H9 (cell line): ENCODE results near the gene PPP3CA. TPM values are rescaled to one million over a fixed set of nuclear protein-coding genes. Genes with fewer than 3 reads are reported as not detected.

Experiments
- DNase-seq: peaks from one replicate; pipeline ENCODE4 v3.0.0-alpha.2; 2017
- H2AFZ ChIP-seq: one replicate; pipeline ENCODE4 v1.6.1; 2013; ENCODE audit warnings: mild to moderate bottlenecking, low read length, control low read depth, moderate library complexity
- H2AK5ac ChIP-seq: 2 replicates; pipeline ENCODE4 v1.6.1; 2013; ENCODE audit warnings: low read length, control low read depth, mixed read lengths; ENCODE audit not compliant: insufficient read length
- H2BK120ac ChIP-seq: one replicate; pipeline ENCODE4 v1.6.1; 2013; ENCODE audit warnings: low read depth, mild to moderate bottlenecking, low read length, control low read depth, inconsistent platforms; ENCODE audit not compliant: poor library complexity, severe bottlenecking
- H2BK12ac ChIP-seq: 2 replicates; pipeline ENCODE4 v1.6.1; 2013; ENCODE audit warnings: low read length, control low read depth, mixed read lengths, low read depth; ENCODE audit not compliant: insufficient read length
- H2BK15ac ChIP-seq: 2 replicates; pipeline ENCODE4 v1.6.1; 2013; ENCODE audit warnings: low read depth, low read length, control low read depth
- H2BK20ac ChIP-seq: one replicate; pipeline ENCODE4 v1.6.1; 2013; ENCODE audit warnings: low read depth, mild to moderate bottlenecking, low read length, control low read depth, inconsistent platforms; ENCODE audit not compliant: poor library complexity, severe bottlenecking
- H2BK5ac ChIP-seq: 2 replicates; pipeline ENCODE4 v1.6.1; 2013; ENCODE audit warnings: low read length, control low read depth, mixed read lengths; ENCODE audit not compliant: insufficient read length
- H3K14ac ChIP-seq: 2 replicates; pipeline ENCODE4 v1.6.1; 2013; ENCODE audit warnings: low read length, control low read depth; ENCODE audit not compliant: insufficient read depth
- H3K18ac ChIP-seq: 2 replicates; pipeline ENCODE4 v1.6.1; 2013; ENCODE audit warnings: low read depth, mild to moderate bottlenecking, mixed read lengths, low read length, control low read depth; ENCODE audit not compliant: insufficient read length
- H3K23ac ChIP-seq: 2 replicates; pipeline ENCODE4 v1.6.1; 2013; ENCODE audit warnings: low read length, control low read depth, mixed read lengths, low read depth; ENCODE audit not compliant: insufficient read length
- H3K23me2 ChIP-seq: 2 replicates; pipeline ENCODE4 v1.6.1; 2013; ENCODE audit warnings: low read depth, mild to moderate bottlenecking, mixed read lengths, low read length, control low read depth; ENCODE audit not compliant: insufficient read length, poor library complexity, severe bottlenecking
- H3K27ac ChIP-seq: 2 replicates; pipeline ENCODE4 v1.5.1; 2013; ENCODE audit warnings: low read length, control low read depth, mixed read lengths, low read depth; ENCODE audit not compliant: insufficient read length
- H3K27me3 ChIP-seq: 2 replicates; pipeline ENCODE4 v1.6.1; 2013; ENCODE audit warnings: low read length, control low read depth, inconsistent platforms; ENCODE audit not compliant: insufficient read depth
- H3K4ac ChIP-seq: 2 replicates; pipeline ENCODE4 v1.6.1; 2013; ENCODE audit warnings: low read depth, mild to moderate bottlenecking, control low read depth, inconsistent platforms, low read length, moderate library complexity
- H3K4me1 ChIP-seq: 2 replicates; pipeline ENCODE4 v1.6.1; 2013; ENCODE audit warnings: low read length, control low read depth, inconsistent platforms; ENCODE audit not compliant: insufficient read depth
- H3K4me2 ChIP-seq: 2 replicates; pipeline ENCODE4 v1.6.1; 2013; ENCODE audit warnings: low read length, control low read depth, mixed read lengths; ENCODE audit not compliant: insufficient read length, insufficient read depth
- H3K56ac ChIP-seq: 2 replicates; pipeline ENCODE4 v1.6.1; 2013; ENCODE audit warnings: low read depth, mild to moderate bottlenecking, mixed read lengths, low read length, control low read depth; ENCODE audit not compliant: insufficient read length
- H3K79me1 ChIP-seq: 2 replicates; pipeline ENCODE4 v1.6.1; 2013; ENCODE audit warnings: low read depth, mild to moderate bottlenecking, moderate library complexity, low read length, control low read depth, inconsistent platforms; ENCODE audit not compliant: insufficient read depth, poor library complexity, severe bottlenecking
- H3K79me2 ChIP-seq: 2 replicates; pipeline ENCODE4 v1.6.1; 2013; ENCODE audit warnings: low read length, control low read depth, inconsistent platforms; ENCODE audit not compliant: insufficient read depth
- H3K9ac ChIP-seq: 2 replicates; pipeline ENCODE4 v1.6.1; 2013; ENCODE audit warnings: low read length, control low read depth, mixed read lengths; ENCODE audit not compliant: insufficient read length; ENCODE audit errors: extremely low read depth
- H3K9me3 ChIP-seq: one replicate; pipeline ENCODE4 v1.6.1; 2013; ENCODE audit warnings: low read depth, low read length, inconsistent platforms; ENCODE audit not compliant: control insufficient read depth
- H3T11ph ChIP-seq: one replicate; pipeline ENCODE4 v1.6.1; 2013; ENCODE audit warnings: mild to moderate bottlenecking, low read length, control low read depth, inconsistent platforms
- H4K20me1 ChIP-seq: one replicate; pipeline ENCODE4 v1.6.1; 2013; ENCODE audit not compliant: control insufficient read depth, insufficient read length, insufficient read depth
- H4K5ac ChIP-seq: 2 replicates; pipeline ENCODE4 v1.6.1; 2013; ENCODE audit warnings: low read depth, mild to moderate bottlenecking, mixed read lengths, low read length, control low read depth; ENCODE audit not compliant: insufficient read length
- H4K8ac ChIP-seq: replicated peaks from 2 replicates; pipeline ENCODE4 v1.6.1; 2013; ENCODE audit warnings: low read length, control low read depth, mixed read lengths, low read depth; ENCODE audit not compliant: insufficient read length
- H4K91ac ChIP-seq: 2 replicates; pipeline ENCODE4 v1.6.1; 2013; ENCODE audit warnings: low read depth, mild to moderate bottlenecking, moderate library complexity, mixed read lengths, low read length, control low read depth; ENCODE audit not compliant: insufficient read length
- H3K27ac Mint-ChIP-seq, 3 experiments: 2 replicates in 2 of 3; 3 replicates in 1 of 3; pipeline ENCODE4 v1.8.0; 2020 to 2021; ENCODE audit warnings: mixed read lengths in 3 of 3, mild to moderate bottlenecking in 1 of 3, moderate library complexity in 1 of 3
- H3K27me3 Mint-ChIP-seq: 2 replicates; pipeline ENCODE4 v1.8.0; 2021; ENCODE audit warnings: low read depth, mild to moderate bottlenecking, moderate library complexity, mixed read lengths
- H3K36me3 Mint-ChIP-seq, 3 experiments: 2 replicates in 2 of 3; 3 replicates in 1 of 3; pipeline ENCODE4 v1.8.0; 2020 to 2021; ENCODE audit warnings: low read depth in 3 of 3, mixed read lengths in 3 of 3; ENCODE audit not compliant: insufficient read depth in 1 of 3
- H3K4me1 Mint-ChIP-seq, 2 experiments: 2 replicates each; pipeline ENCODE4 v1.8.0; 2020; ENCODE audit warnings: mixed read lengths in 2 of 2
- H3K4me3 Mint-ChIP-seq, 2 experiments: 2 replicates in 1 of 2; 3 replicates in 1 of 2; pipeline ENCODE4 v1.8.0; 2020 to 2021; ENCODE audit warnings: mild to moderate bottlenecking in 2 of 2, mixed read lengths in 2 of 2, moderate library complexity in 1 of 2
- H3K9me3 Mint-ChIP-seq, 2 experiments: 2 replicates in 1 of 2; 3 replicates in 1 of 2; pipeline ENCODE4 v1.8.0; 2020; ENCODE audit warnings: mild to moderate bottlenecking in 2 of 2, mixed read lengths in 2 of 2, moderate library complexity in 1 of 2
- CTCF ChIP-seq: fragments of 200-600 bp; sonication (generic); conservative IDR thresholded peaks from 3 replicates; pipeline ENCODE4 v1.8.0; 2021; ENCODE audit warnings: antibody characterized with exemption, mild to moderate bottlenecking
- WGBS: extraction: QIAGEN DNeasy Blood & Tissue Kit; methylation state at CpG from one replicate; pipeline ENCODE4 v1.1.7; 2013; ENCODE audit warnings: missing lambda C conversion rate, low lambda C conversion rate, mixed read lengths; ENCODE audit not compliant: insufficient read length; ENCODE audit errors: extremely low coverage; 5-methylcytosine and 5-hydroxymethylcytosine counted together
- total RNA-seq: library from RNA; stranded (reverse); gene quantifications from 2 replicates; pipeline ENCODE4 v1.2.1, GENCODE V29; 2021

PPP3CA gene
- total RNA-seq, 1 experiment from 2014 or later = 16.8 TPM

DNA sequence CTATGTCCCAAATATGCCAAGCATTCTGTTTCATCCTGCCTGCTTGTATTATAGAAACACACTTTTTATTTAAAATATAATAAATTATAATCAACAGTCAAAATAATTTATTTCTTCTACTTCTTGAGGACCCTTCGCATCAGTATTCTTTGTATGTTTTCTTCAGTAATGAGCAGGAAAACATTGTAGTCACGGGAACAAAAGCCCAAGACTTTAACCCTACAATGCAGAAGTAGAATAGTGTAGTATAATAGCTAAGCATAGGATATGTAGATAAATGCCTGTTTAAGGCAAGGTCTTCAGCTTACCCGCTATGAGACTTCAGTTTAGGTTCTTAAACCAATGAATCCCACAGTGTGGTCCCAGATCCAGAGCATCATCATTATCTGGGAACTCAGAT is 156.6 kb downstream of the PPP3CA start:
- Histone ChIP-seq H3K14ac (no peak overlapping the region), H3K56ac (no peak overlapping the region), H2BK15ac (no peak overlapping the region), H4K5ac (no peak overlapping the region), H3K27me3 (no peaks in the 10 kb centered on the region), H3K23me2 (no peaks in the 10 kb centered on the region), H2BK5ac (no peak overlapping the region), H4K20me1 (no peaks in the 10 kb centered on the region), H3K9me3 (no peaks in the 10 kb centered on the region), H2BK120ac (no peak overlapping the region), H3K4me1 (peaks cover 10% of the 10 kb centered on the region), H3K79me2 (no peaks in the 10 kb centered on the region), H3K18ac (no peak overlapping the region), H2BK20ac (no peak overlapping the region), H3K4me2 (no peak overlapping the region), H2AK5ac (no peak overlapping the region), H4K8ac (no peak overlapping the region), H3K79me1 (no peaks in the 10 kb centered on the region), H2BK12ac (no peak overlapping the region), H2AFZ (no peak overlapping the region), H3K23ac (no peak overlapping the region), H3K27ac (peak overlapping the region; percentile 81), H3K9ac (no peak overlapping the region), H3K4ac (no peak overlapping the region), H3T11ph (no peak overlapping the region), H4K91ac (no peak overlapping the region)
- Mint-ChIP-seq H3K4me3 (no peak overlapping the region), H3K27me3 (no peaks in the 10 kb centered on the region), H3K27ac (peak overlapping the region in 2 of 3 experiments; percentile 78 to 94; a peak in 4 of 7 replicates), H3K36me3 (0 out of 7 replicates have a peak, but pooled peaks cover 0 to under 1% (median 0%) of the 10 kb centered on the region in 3 experiments), H3K4me1 (peaks cover 28 to 34% of the 10 kb centered on the region in 2 experiments), H3K9me3 (no peaks in the 10 kb centered on the region)
- TF ChIP-seq CTCF = no peak
- no peak for DNase-seq
- WGBS = no CpG with 5 or more reads among the region's 3 CpGs
